ENCODE results near the gene FADS2.

Gene FADS2

DNA sequence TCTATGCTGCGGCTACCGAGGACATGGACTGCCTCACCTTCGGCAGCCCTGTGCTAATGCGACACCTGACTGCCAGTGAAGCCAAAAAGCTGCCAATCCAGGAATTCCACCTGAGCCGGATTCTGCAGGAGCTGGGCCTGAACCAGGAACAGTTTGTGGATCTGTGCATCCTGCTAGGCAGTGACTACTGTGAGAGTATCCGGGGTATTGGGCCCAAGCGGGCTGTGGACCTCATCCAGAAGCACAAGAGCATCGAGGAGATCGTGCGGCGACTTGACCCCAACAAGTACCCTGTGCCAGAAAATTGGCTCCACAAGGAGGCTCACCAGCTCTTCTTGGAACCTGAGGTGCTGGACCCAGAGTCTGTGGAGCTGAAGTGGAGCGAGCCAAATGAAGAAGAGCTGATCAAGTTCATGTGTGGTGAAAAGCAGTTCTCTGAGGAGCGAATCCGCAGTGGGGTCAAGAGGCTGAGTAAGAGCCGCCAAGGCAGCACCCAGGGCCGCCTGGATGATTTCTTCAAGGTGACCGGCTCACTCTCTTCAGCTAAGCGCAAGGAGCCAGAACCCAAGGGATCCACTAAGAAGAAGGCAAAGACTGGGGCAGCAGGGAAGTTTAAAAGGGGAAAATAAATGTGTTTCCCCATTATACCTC, 32.1 kb upstream of the FADS2 start (continued):
- TF ChIP-seq ARNTL (CRISPR knock-in tag; IDR thresholded peaks at IDR 0.05; ENCODE audit: borderline replicate concordance, low read depth): no peak

DNA sequence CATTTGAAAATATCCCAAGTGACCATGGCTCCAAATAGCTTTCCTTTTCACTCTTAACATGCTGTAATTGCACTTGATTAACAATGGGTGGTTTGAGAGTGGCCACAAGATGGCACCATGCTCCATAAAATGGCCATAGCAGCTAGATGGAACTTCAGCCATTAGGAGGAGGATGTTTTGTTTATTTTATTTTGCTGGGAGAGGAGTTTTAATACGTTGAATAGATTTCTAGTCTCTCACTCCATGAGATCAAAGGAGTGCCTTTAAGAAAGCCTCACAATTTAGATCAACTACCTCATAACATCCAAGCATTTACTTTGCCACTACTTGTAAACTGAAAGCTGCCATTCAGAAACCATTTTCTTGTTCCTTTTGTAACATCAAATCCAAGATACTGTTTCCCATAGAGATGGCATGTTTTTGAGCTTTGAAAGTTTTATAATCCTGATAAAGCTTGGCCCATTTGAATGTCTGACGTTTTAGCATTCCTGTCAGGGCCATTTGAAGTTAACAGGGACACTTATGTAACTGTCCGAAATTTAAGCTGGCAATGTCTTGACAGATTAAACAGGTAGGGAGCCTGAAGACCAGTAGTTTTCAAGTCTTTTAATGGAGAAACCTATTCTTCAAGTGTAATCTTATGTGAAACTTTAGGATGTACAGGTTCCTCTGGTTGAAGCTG, 30.7 kb upstream of the FADS2 start:
- TF ChIP-seq RARB (CRISPR knock-in tag; IDR thresholded peaks at IDR 0.05) (no peak), ZFP30 (CRISPR knock-in tag; IDR thresholded peaks at IDR 0.05) (no peak), GLIS3 (CRISPR knock-in tag; IDR thresholded peaks at IDR 0.05) (no peak), TSHZ2 (CRISPR knock-in tag; IDR thresholded peaks at IDR 0.05) (no peak), CSDC2 (CRISPR knock-in tag; IDR thresholded peaks at IDR 0.05) (no peak), ZNF8 (CRISPR knock-in tag; IDR thresholded peaks at IDR 0.05) (no peak), ARNTL (CRISPR knock-in tag; IDR thresholded peaks at IDR 0.05; ENCODE audit: borderline replicate concordance, low read depth) (no peak), ZNF70 (CRISPR knock-in tag; IDR thresholded peaks at IDR 0.05) (no peak), TOX (CRISPR knock-in tag; IDR thresholded peaks at IDR 0.05; ENCODE audit: borderline replicate concordance) (no peak), CSRNP3 (CRISPR knock-in tag; IDR thresholded peaks at IDR 0.05) (no peak), TCF4 (CRISPR knock-in tag; IDR thresholded peaks at IDR 0.05; ENCODE audit: borderline replicate concordance) (no peak), ISL1 (CRISPR knock-in tag; IDR thresholded peaks at IDR 0.05) (no peak), BACH2 (CRISPR knock-in tag; IDR thresholded peaks at IDR 0.05; ENCODE audit: borderline replicate concordance) (no peak), ZFP3 (CRISPR knock-in tag; IDR thresholded peaks at IDR 0.05) (no peak), OSR1 (CRISPR knock-in tag; IDR thresholded peaks at IDR 0.05) (no peak), PATZ1 (CRISPR knock-in tag; IDR thresholded peaks at IDR 0.05; ENCODE audit: borderline replicate concordance) (no peak), SNAI2 (CRISPR knock-in tag; IDR thresholded peaks at IDR 0.05) (no peak)
- TF ChIP-seq, protein P1, sequence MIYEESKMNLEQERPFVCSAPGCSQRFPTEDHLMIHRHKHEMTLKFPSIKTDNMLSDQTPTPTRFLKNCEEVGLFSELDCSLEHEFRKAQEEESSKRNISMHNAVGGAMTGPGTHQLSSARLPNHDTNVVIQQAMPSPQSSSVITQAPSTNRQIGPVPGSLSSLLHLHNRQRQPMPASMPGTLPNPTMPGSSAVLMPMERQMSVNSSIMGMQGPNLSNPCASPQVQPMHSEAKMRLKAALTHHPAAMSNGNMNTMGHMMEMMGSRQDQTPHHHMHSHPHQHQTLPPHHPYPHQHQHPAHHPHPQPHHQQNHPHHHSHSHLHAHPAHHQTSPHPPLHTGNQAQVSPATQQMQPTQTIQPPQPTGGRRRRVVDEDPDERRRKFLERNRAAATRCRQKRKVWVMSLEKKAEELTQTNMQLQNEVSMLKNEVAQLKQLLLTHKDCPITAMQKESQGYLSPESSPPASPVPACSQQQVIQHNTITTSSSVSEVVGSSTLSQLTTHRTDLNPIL (CRISPR knock-in tag; IDR thresholded peaks at IDR 0.05; ENCODE audit: low read depth): no peak
- TF ChIP-seq, protein P2, sequence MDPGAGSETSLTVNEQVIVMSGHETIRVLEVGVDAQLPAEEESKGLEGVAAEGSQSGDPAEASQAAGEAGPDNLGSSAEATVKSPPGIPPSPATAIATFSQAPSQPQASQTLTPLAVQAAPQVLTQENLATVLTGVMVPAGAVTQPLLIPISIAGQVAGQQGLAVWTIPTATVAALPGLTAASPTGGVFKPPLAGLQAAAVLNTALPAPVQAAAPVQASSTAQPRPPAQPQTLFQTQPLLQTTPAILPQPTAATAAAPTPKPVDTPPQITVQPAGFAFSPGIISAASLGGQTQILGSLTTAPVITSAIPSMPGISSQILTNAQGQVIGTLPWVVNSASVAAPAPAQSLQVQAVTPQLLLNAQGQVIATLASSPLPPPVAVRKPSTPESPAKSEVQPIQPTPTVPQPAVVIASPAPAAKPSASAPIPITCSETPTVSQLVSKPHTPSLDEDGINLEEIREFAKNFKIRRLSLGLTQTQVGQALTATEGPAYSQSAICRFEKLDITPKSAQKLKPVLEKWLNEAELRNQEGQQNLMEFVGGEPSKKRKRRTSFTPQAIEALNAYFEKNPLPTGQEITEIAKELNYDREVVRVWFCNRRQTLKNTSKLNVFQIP (CRISPR knock-in tag; IDR thresholded peaks at IDR 0.05; ENCODE audit: borderline replicate concordance, low read depth): no peak
- peak; percentile 54 for ATAC-seq

GRCh38 chr11:61799665-61800284, 28.3 kb upstream of the FADS2 start:
- ATAC-seq: no peak
- TF ChIP-seq ZNF565 (CRISPR knock-in tag; conservative IDR thresholded peaks at IDR 0.05; ENCODE audit: low read depth): no peak
- no peak for TF ChIP-seq SNAI2 (CRISPR knock-in tag; IDR thresholded peaks at IDR 0.05)
- no peak for TF ChIP-seq ZC3H10 (CRISPR knock-in tag; IDR thresholded peaks at IDR 0.05)
- no peak for TF ChIP-seq PPARA (CRISPR knock-in tag; IDR thresholded peaks at IDR 0.05; ENCODE audit: borderline replicate concordance)
- no peak for TF ChIP-seq GLIS3 (CRISPR knock-in tag; IDR thresholded peaks at IDR 0.05)
- no peak for TF ChIP-seq ZFP3 (CRISPR knock-in tag; IDR thresholded peaks at IDR 0.05)
- TF ChIP-seq BACH2 (CRISPR knock-in tag; IDR thresholded peaks at IDR 0.05; ENCODE audit: borderline replicate concordance): no peak
- no peak for TF ChIP-seq RARB (CRISPR knock-in tag; IDR thresholded peaks at IDR 0.05)
- no peak for TF ChIP-seq ZNF8 (CRISPR knock-in tag; IDR thresholded peaks at IDR 0.05)
- no peak for TF ChIP-seq CSRNP3 (CRISPR knock-in tag; IDR thresholded peaks at IDR 0.05)
- TF ChIP-seq ARNTL (CRISPR knock-in tag; IDR thresholded peaks at IDR 0.05; ENCODE audit: borderline replicate concordance, low read depth): no peak
- TF ChIP-seq CSDC2 (CRISPR knock-in tag; IDR thresholded peaks at IDR 0.05): no peak
